ENCODE measurements around the gene CDC14B.

DNA sequence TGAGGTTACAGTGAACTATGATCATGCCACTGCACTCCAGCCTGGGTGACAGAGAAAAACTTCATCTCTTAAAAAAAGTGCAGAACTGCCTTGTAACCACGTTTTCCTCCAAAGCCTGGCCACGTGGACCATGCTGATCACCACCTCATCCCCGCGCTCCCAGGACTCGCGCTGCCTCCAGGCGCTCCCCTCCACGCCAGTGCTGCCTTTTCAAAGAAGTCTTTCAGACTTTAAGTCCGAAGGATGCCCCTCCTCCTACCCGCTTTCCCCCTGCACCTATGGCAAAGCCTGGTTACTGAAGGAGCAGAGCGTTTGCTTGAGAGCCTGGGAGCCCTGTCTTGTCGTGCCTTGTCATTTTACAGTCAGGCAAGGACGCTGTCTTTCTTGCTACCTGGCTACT lies 125.9 kb downstream of the CDC14B start:
- TF ChIP-seq CTCF (IDR thresholded peaks at IDR 0.05) = no peak
- no peak for TF ChIP-seq EZH2 (IDR thresholded peaks at IDR 0.05; ENCODE audit: borderline replicate concordance, insufficient read depth, low read depth, low read length, poor library complexity, severe bottlenecking)

All from B cell (primary cell).